GM12878 (cell line): ENCODE results near the gene PADI3. TPM values are rescaled to one million over a fixed set of nuclear protein-coding genes. Genes with fewer than 3 reads are reported as not detected.

Source experiments
- ATAC-seq: fragments of 200-7000 bp; cut with Tn5 transposase; 3 replicates; pipeline ENCODE4 v1.9.1; 2020; ENCODE audit warnings: mild to moderate bottlenecking, moderate library complexity
- BruUV-seq: library from RNA; stranded (reverse); fragments of 400-500 nt; replicated peaks from 2 replicates; lab custom pipeline; 2021; lab: Mats Ljungman, UMichigan
- CTCF ChIA-PET: fragments of 300-600 bp; sonication (Branson Sonifier 250); formaldehyde crosslinking; extraction: SDS; loops from one replicate; lab custom pipeline; 2021; ENCODE audit warnings: inconsistent platforms; lab: Yijun Ruan, JAX
- POLR2A ChIA-PET: fragments of 350-600 bp; formaldehyde crosslinking; extraction: SDS; loops from one replicate; lab custom pipeline; 2021; ENCODE audit warnings: inconsistent platforms; lab: Charles Lee
- RAD21 ChIA-PET: fragments of 300-600 bp; sonication (Branson Sonifier 250); formaldehyde crosslinking; loops from one replicate; lab custom pipeline; 2023; ENCODE audit warnings: antibody characterized with exemption; ENCODE audit not compliant: unreplicated experiment; lab: Charles Lee
- SMC1A ChIA-PET: fragments of 300-600 bp; sonication (Branson Sonifier 250); formaldehyde crosslinking; loops from one replicate; lab custom pipeline; 2023; ENCODE audit not compliant: unreplicated experiment, uncharacterized antibody; lab: Charles Lee
- DNase-seq: peaks from one replicate; pipeline ENCODE4 v3.0.0-alpha.2; 2011; ENCODE audit warnings: low read depth, low spot score
- FAIRE-seq: peaks from 3 replicates; lab custom pipeline; 2011; peaks lifted over from hg19 to GRCh38; lab: Jason Lieb, UNC
- H2AFZ ChIP-seq: 2 replicates; pipeline ENCODE4 v1.6.0; 2011; ENCODE audit warnings: low read depth, low read length, control low read depth; ENCODE audit not compliant: control insufficient read depth
- H3K27ac ChIP-seq: 2 replicates; pipeline ENCODE4 v1.5.1; 2011; ENCODE audit warnings: control low read depth; ENCODE audit not compliant: control insufficient read depth, insufficient read depth
- H3K27me3 ChIP-seq, 2 experiments: replicated peaks in 1 of 2; 2 replicates each; pipeline versions ENCODE4 v1.6.0 to v1.6.1; 2011; ENCODE audit warnings: low read length in 1 of 2; ENCODE audit not compliant: control insufficient read depth in 2 of 2, insufficient read depth in 2 of 2
- H3K36me3 ChIP-seq, 2 experiments: 2 replicates each; pipeline ENCODE4 v1.5.1; 2011; ENCODE audit warnings: low read length in 1 of 2; ENCODE audit not compliant: control insufficient read depth in 2 of 2, insufficient read depth in 2 of 2
- H3K4me1 ChIP-seq: 2 replicates; pipeline ENCODE4 v1.6.1; 2011; ENCODE audit warnings: mild to moderate bottlenecking, low read length, moderate library complexity, mixed read lengths; ENCODE audit not compliant: control insufficient read depth, insufficient read depth
- H3K4me2 ChIP-seq: 2 replicates; pipeline ENCODE4 v1.6.0; 2011; ENCODE audit warnings: control low read depth; ENCODE audit not compliant: control insufficient read depth, insufficient read depth
- H3K4me3 ChIP-seq: fragments of 200-600 bp; sonication (generic); 2 replicates; pipeline ENCODE4 v1.5.1; 2016
- H3K79me2 ChIP-seq: 2 replicates; pipeline ENCODE4 v1.6.0; 2011; ENCODE audit warnings: low read length; ENCODE audit not compliant: control insufficient read depth, insufficient read depth
- H3K9ac ChIP-seq: 2 replicates; pipeline ENCODE4 v1.8.0; 2011; ENCODE audit warnings: low read length, control low read depth, mixed read lengths; ENCODE audit not compliant: control insufficient read depth, insufficient read depth
- H3K9me3 ChIP-seq: replicated peaks from 3 replicates; pipeline ENCODE4 v1.5.1; 2011; ENCODE audit warnings: mild to moderate bottlenecking, low read length; ENCODE audit not compliant: control insufficient read depth, insufficient read depth
- H4K20me1 ChIP-seq: 2 replicates; pipeline ENCODE4 v1.6.0; 2011; ENCODE audit not compliant: control insufficient read depth, insufficient read depth
- CUX1 ChIP-seq: IDR thresholded peaks from 2 replicates; pipeline ENCODE4 v1.6.1; 2012; ENCODE audit warnings: improper control_type of control experiment, low read depth, low read length; ENCODE audit not compliant: insufficient replicate concordance
- NFIC ChIP-seq: IDR thresholded peaks from 2 replicates; pipeline ENCODE4 v1.6.1; 2012; ENCODE audit warnings: low read depth, mild to moderate bottlenecking, inconsistent platforms, low read length, moderate library complexity
- NR2C1 ChIP-seq: fragments of 450-650 bp; IDR thresholded peaks from 2 replicates; pipeline ENCODE4 v1.6.1; 2017; ENCODE audit warnings: antibody characterized with exemption, mild to moderate bottlenecking, moderate library complexity
- PML ChIP-seq: IDR thresholded peaks from 2 replicates; pipeline ENCODE4 v1.6.1; 2012; ENCODE audit warnings: low read length, inconsistent platforms
- RB1 ChIP-seq: fragments of 450-650 bp; formaldehyde crosslinking; IDR thresholded peaks from 2 replicates; pipeline ENCODE4 v1.6.1; 2017; ENCODE audit warnings: mild to moderate bottlenecking, borderline replicate concordance
- ZNF274 ChIP-seq: IDR thresholded peaks from one replicate; pipeline ENCODE4 v1.8.0; 2011; ENCODE audit not compliant: insufficient read length, insufficient read depth
- WGBS: methylation state at CpG from one replicate; pipeline ENCODE4 v1.1.6; 2016; ENCODE audit warnings: low lambda C conversion rate; ENCODE audit not compliant: insufficient replicate concordance, insufficient coverage; ENCODE audit errors: missing lambda C conversion rate; 5-methylcytosine and 5-hydroxymethylcytosine counted together
- in situ Hi-C: fragments of 300-500 bp; cut with MboI; formaldehyde crosslinking; loops from 9 replicates; pipeline ENCODE4 v1.14.3; 2018; ENCODE audit warnings: mixed read lengths
- intact Hi-C: fragments of 100-400 bp; cut with micrococcal nuclease; formaldehyde crosslinking; loops from one replicate; pipeline ENCODE4 v1.14.2; 2022; ENCODE audit not compliant: unreplicated experiment
- polyA plus RNA-seq, 11 experiments: library from polyadenylated mRNA; depleted of rRNA in 4 of 11; unstranded in 6 of 11; stranded (reverse) in 5 of 11; fragments of >200 nt; fragmentation: Nextera tagmentation in 4 of 11; fragmentation: Illumina TruSeq in 1 of 11; extraction: Ambion mirVana in 4 of 11; extraction: Trizol in 1 of 11; gene quantifications; 1 replicate in 1 of 11; 2 replicates in 10 of 11; pipeline versions ENCODE4 v1.2.1 to v1.2.3, GENCODE V29; 2011 to 2016; ENCODE audit warnings: inconsistent platforms in 2 of 11, missing spikeins in 2 of 11, low read depth in 1 of 11
- total RNA-seq, 4 experiments: library from RNA; depleted of rRNA in 3 of 4; stranded (reverse); fragments of >200 nt in 3 of 4; fragmentation: Illumina TruSeq in 1 of 4; extraction: Trizol in 1 of 4; gene quantifications; 2 replicates each; pipeline versions ENCODE4 v1.2.1 to v1.2.3, GENCODE V29; 2013 to 2021
- TF ChIP-seq, protein P1 (sequence below): IDR thresholded peaks from 2 replicates; pipeline ENCODE4 v1.6.1; 2012; ENCODE audit warnings: mild to moderate bottlenecking, low read depth, low read length
- TF ChIP-seq, protein P2 (sequence below): fragments of 450-650 bp; IDR thresholded peaks from 2 replicates; pipeline ENCODE4 v1.6.1; 2017; ENCODE audit warnings: mild to moderate bottlenecking

The PADI3 gene
- total and polyA plus RNA-seq, 10 of the 15 experiments (the other 5 are each of a cell fraction or from before 2014, with no cell fraction given) = 0.01 TPM; not detected in 9

GRCh38 chr1:17264470-17264869, 15.6 kb downstream of the PADI3 start:
- ChIA-PET CTCF (interaction anchor here (1.0 to 2.7 kb wide), 2 partner anchors 8 to 10 kb away, joined by 3 to 13 read pairs; no protein-coding TSS in a partner anchor), SMC1A (no interaction called here)
- H3K9ac ChIP-seq = no peak overlapping the region

More at GRCh38 chr1:17264470-17264869, 15.6 kb downstream of the PADI3 start:
- H2AFZ ChIP-seq = no peak overlapping the region
- H3K79me2 ChIP-seq = no peaks in the 10 kb centered on the region
- FAIRE-seq = no peak
- H3K36me3 ChIP-seq = no peaks in the 10 kb centered on the region
- intact Hi-C loops = no loop called here
- no peak overlapping the region for H3K4me2 ChIP-seq
- no peaks in the 10 kb centered on the region for H3K9me3 ChIP-seq
- H3K4me1 ChIP-seq = no peaks in the 10 kb centered on the region
- 47% methylated on average over 5 of the region's 5 CpGs for WGBS
- TF ChIP-seq PML (no peak), ZNF274 (no peak), NR2C1 (no peak), NFIC (no peak), CUX1 (no peak), RB1 (no peak)
- TF ChIP-seq, protein P1, sequence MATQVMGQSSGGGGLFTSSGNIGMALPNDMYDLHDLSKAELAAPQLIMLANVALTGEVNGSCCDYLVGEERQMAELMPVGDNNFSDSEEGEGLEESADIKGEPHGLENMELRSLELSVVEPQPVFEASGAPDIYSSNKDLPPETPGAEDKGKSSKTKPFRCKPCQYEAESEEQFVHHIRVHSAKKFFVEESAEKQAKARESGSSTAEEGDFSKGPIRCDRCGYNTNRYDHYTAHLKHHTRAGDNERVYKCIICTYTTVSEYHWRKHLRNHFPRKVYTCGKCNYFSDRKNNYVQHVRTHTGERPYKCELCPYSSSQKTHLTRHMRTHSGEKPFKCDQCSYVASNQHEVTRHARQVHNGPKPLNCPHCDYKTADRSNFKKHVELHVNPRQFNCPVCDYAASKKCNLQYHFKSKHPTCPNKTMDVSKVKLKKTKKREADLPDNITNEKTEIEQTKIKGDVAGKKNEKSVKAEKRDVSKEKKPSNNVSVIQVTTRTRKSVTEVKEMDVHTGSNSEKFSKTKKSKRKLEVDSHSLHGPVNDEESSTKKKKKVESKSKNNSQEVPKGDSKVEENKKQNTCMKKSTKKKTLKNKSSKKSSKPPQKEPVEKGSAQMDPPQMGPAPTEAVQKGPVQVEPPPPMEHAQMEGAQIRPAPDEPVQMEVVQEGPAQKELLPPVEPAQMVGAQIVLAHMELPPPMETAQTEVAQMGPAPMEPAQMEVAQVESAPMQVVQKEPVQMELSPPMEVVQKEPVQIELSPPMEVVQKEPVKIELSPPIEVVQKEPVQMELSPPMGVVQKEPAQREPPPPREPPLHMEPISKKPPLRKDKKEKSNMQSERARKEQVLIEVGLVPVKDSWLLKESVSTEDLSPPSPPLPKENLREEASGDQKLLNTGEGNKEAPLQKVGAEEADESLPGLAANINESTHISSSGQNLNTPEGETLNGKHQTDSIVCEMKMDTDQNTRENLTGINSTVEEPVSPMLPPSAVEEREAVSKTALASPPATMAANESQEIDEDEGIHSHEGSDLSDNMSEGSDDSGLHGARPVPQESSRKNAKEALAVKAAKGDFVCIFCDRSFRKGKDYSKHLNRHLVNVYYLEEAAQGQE = no peak
- TF ChIP-seq, protein P2, sequence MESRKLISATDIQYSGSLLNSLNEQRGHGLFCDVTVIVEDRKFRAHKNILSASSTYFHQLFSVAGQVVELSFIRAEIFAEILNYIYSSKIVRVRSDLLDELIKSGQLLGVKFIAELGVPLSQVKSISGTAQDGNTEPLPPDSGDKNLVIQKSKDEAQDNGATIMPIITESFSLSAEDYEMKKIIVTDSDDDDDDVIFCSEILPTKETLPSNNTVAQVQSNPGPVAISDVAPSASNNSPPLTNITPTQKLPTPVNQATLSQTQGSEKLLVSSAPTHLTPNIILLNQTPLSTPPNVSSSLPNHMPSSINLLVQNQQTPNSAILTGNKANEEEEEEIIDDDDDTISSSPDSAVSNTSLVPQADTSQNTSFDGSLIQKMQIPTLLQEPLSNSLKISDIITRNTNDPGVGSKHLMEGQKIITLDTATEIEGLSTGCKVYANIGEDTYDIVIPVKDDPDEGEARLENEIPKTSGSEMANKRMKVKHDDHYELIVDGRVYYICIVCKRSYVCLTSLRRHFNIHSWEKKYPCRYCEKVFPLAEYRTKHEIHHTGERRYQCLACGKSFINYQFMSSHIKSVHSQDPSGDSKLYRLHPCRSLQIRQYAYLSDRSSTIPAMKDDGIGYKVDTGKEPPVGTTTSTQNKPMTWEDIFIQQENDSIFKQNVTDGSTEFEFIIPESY = no peak
- TF ChIP-seq, all 136 proteins: peak for 0
- no peaks in the 10 kb centered on the region for H3K27me3 ChIP-seq
- H3K27ac ChIP-seq = no peak overlapping the region
- RAD21 ChIA-PET = no interaction called here
- no peak overlapping the region for H3K4me3 ChIP-seq
- POLR2A ChIA-PET = no interaction called here
- in situ Hi-C loops = no loop called here
- no peaks in the 10 kb centered on the region for H4K20me1 ChIP-seq
- BruUV-seq = no TSS peak
- ATAC-seq = no peak
- no peak for DNase-seq
